Mesendoderm (in vitro differentiated cells): Measurements from ENCODE around the gene BPI.
"Not testable (repeated sequence)": the region's sequence is repeated elsewhere in the genome, so short reads cannot be mapped to it uniquely, and the experiment has no call there.

Experiments used
- DNase-seq: peaks from one replicate; pipeline ENCODE4 v3.0.0; 2013
- H2AK5ac ChIP-seq: 2 replicates; pipeline ENCODE4 v1.6.1; 2013; ENCODE audit warnings: low read length, inconsistent platforms
- H2BK120ac ChIP-seq: 2 replicates; pipeline ENCODE4 v1.6.1; 2013; ENCODE audit warnings: low read depth, mild to moderate bottlenecking, low read length, moderate library complexity, mixed read lengths
- H2BK15ac ChIP-seq: replicated peaks from 2 replicates; pipeline ENCODE4 v1.6.1; 2013; ENCODE audit warnings: low read depth, mild to moderate bottlenecking, moderate library complexity
- H2BK5ac ChIP-seq: 2 replicates; pipeline ENCODE4 v1.6.1; 2013; ENCODE audit warnings: low read length, inconsistent platforms
- H3K18ac ChIP-seq: 2 replicates; pipeline ENCODE4 v1.6.1; 2013; ENCODE audit warnings: mild to moderate bottlenecking, low read length, mixed read lengths
- H3K23ac ChIP-seq: one replicate; pipeline ENCODE4 v1.6.1; 2013; ENCODE audit warnings: low read length
- H3K27ac ChIP-seq: 2 replicates; pipeline ENCODE4 v1.5.1; 2013; ENCODE audit warnings: low read depth, mild to moderate bottlenecking, inconsistent platforms, low read length, moderate library complexity
- H3K27me3 ChIP-seq: 2 replicates; pipeline ENCODE4 v1.6.1; 2013; ENCODE audit warnings: low read length, control low read depth, mild to moderate bottlenecking, inconsistent platforms; ENCODE audit not compliant: insufficient read depth, poor library complexity
- H3K36me3 ChIP-seq: 2 replicates; pipeline ENCODE4 v1.6.1; 2013; ENCODE audit warnings: low read length, inconsistent platforms; ENCODE audit not compliant: control insufficient read depth, insufficient read depth
- H3K4ac ChIP-seq: one replicate; pipeline ENCODE4 v1.6.1; 2013; ENCODE audit warnings: low read depth, mild to moderate bottlenecking, low read length, moderate library complexity
- H3K4me1 ChIP-seq: 2 replicates; pipeline ENCODE4 v1.6.1; 2013; ENCODE audit warnings: low read depth, low read length, inconsistent platforms; ENCODE audit not compliant: control insufficient read depth
- H3K4me2 ChIP-seq: 2 replicates; pipeline ENCODE4 v1.6.1; 2013; ENCODE audit warnings: low read length
- H3K4me3 ChIP-seq: 2 replicates; pipeline ENCODE4 v1.5.1; 2013; ENCODE audit warnings: mild to moderate bottlenecking, low read length
- H3K56ac ChIP-seq: one replicate; pipeline ENCODE4 v1.6.1; 2013; ENCODE audit warnings: low read length
- H3K79me1 ChIP-seq: 2 replicates; pipeline ENCODE4 v1.6.1; 2013; ENCODE audit warnings: low read length, inconsistent platforms
- H3K79me2 ChIP-seq: 2 replicates; pipeline ENCODE4 v1.6.1; 2013; ENCODE audit warnings: mild to moderate bottlenecking, low read length; ENCODE audit not compliant: control insufficient read depth, insufficient read depth
- H3K9ac ChIP-seq: 2 replicates; pipeline ENCODE4 v1.6.1; 2013; ENCODE audit warnings: low read length, inconsistent platforms
- H4K5ac ChIP-seq: one replicate; pipeline ENCODE4 v1.6.1; 2013; ENCODE audit warnings: low read length
- H4K8ac ChIP-seq: one replicate; pipeline ENCODE4 v1.6.1; 2013; ENCODE audit warnings: low read depth, mild to moderate bottlenecking, control low read depth, low read length, moderate library complexity
- WGBS: extraction: QIAGEN DNeasy Blood & Tissue Kit; methylation state at CpG from one replicate; pipeline ENCODE4 v1.1.7; 2013; ENCODE audit warnings: low lambda C conversion rate, missing lambda C conversion rate; ENCODE audit not compliant: insufficient coverage; ENCODE audit errors: extremely low coverage; 5-methylcytosine and 5-hydroxymethylcytosine counted together

BPI gene

DNA sequence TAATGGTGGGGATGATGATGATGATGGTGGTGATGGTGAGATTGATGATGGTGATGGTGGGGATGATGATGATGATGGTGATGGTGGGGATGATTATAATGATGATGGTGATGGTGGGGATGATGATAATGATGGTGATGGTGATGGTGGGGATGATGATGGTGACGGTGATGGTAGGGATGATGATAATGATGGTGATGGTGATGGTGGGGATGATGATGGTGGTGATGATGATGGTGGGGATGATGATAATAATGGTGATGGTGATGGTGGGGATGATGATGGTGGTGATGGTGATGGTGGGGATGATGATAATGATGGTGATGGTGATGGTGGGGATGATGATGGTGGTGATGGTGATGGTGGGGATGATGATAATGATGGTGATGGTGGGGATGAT is 10.4 kb downstream of the BPI start:
- WGBS = 100% methylated on average over 1 of the region's 1 CpG
- H2BK120ac ChIP-seq, H3K56ac ChIP-seq, H3K4me3 ChIP-seq, H3K27me3 ChIP-seq, H3K79me2 ChIP-seq, H2BK5ac ChIP-seq, H2AK5ac ChIP-seq, H3K4ac ChIP-seq, H4K5ac ChIP-seq, H3K18ac ChIP-seq, H3K23ac ChIP-seq, H3K36me3 ChIP-seq, H3K79me1 ChIP-seq, H4K8ac ChIP-seq, H3K4me1 ChIP-seq, DNase-seq, H3K9ac ChIP-seq, H2BK15ac ChIP-seq, H3K27ac ChIP-seq, H3K4me2 ChIP-seq: not testable (repeated sequence)

DNA sequence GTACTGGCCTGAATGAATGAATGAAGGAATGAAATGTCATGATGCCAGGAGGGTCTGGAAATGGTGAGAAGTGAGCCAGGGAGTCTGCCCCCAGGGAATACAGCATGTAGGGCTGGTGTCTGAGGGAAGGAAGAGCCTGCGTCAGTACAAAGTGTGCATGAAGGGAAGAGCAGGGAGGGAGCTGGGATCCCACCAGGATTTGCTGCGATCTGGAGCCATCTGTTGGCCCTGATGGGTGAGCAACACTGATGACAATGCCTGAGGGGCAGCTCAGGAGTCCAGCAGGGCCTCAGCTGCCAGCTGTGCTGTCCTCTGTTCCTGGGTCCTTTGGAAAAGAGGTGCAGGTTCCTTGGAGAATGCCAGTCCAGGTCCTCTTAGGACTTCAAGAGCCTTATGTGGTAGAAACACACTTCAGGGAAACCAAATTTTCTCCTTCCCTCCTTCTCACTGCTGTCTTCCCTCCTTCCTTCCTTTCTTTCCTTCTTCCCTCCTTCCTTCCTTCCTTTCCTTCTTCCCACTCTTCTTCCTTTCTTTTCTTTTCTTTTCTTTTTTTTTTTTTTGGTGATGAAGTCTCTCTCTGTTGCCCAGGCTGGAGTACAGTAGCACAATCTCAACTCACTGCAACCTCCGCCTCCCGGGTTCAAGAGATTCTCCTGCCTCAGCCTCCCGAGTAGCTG is 11.5 kb downstream of the BPI start:
- no CpG with 5 or more reads among the region's 5 CpGs for WGBS
- no peaks in the 10 kb centered on the region for H3K27me3 ChIP-seq
- no peak overlapping the region for H3K4me3 ChIP-seq
- no peak overlapping the region for H3K4ac ChIP-seq
- H4K8ac ChIP-seq = no peak overlapping the region
- no peak overlapping the region for H2BK15ac ChIP-seq
- H2BK120ac ChIP-seq = no peak overlapping the region
- H3K79me1 ChIP-seq = no peaks in the 10 kb centered on the region
- H3K27ac ChIP-seq = no peak overlapping the region
- H3K18ac ChIP-seq = no peak overlapping the region
- no peak overlapping the region for H4K5ac ChIP-seq
- DNase-seq = no peak
- H2BK5ac ChIP-seq = no peak overlapping the region
- H3K9ac ChIP-seq = no peak overlapping the region
- H3K36me3 ChIP-seq = no peaks in the 10 kb centered on the region
- H3K4me1 ChIP-seq = no peaks in the 10 kb centered on the region
- H3K23ac ChIP-seq = no peak overlapping the region
- H3K79me2 ChIP-seq = no peaks in the 10 kb centered on the region
- no peak overlapping the region for H3K56ac ChIP-seq
- H2AK5ac ChIP-seq = no peak overlapping the region
- no peak overlapping the region for H3K4me2 ChIP-seq

DNA sequence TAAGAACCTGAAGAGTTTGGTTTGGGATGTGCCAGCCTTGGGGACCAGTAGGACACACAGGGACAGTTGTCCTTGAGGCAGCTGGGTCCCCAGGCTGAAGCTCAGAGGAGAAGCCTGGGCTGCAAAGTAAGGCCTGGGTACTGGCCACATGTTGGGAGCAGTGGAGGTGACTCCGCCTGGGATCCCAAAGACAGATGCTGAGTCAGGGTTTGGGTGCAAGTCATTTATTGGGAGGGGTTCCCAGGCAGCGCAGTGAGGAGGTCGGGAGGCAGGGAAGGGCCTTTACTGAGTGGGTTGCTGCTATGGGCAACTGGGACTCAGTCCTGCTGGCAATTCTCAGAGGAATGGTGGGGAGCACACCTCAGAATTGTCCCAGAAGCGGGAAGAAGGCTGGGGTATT is 12.4 kb downstream of the BPI start:
- no peak overlapping the region for H3K9ac ChIP-seq
- no peak overlapping the region for H3K56ac ChIP-seq
- no peaks in the 10 kb centered on the region for H3K79me1 ChIP-seq
- H2AK5ac ChIP-seq = no peak overlapping the region
- no peak overlapping the region for H3K4ac ChIP-seq
- H3K27me3 ChIP-seq = no peaks in the 10 kb centered on the region
- no peaks in the 10 kb centered on the region for H3K36me3 ChIP-seq
- no CpG with 5 or more reads among the region's 4 CpGs for WGBS
- DNase-seq = no peak
- no peak overlapping the region for H2BK120ac ChIP-seq
- no peak overlapping the region for H2BK15ac ChIP-seq
- no peak overlapping the region for H3K4me2 ChIP-seq
- H3K4me3 ChIP-seq = no peak overlapping the region
- no peaks in the 10 kb centered on the region for H3K4me1 ChIP-seq
- H2BK5ac ChIP-seq = no peak overlapping the region
- no peak overlapping the region for H3K23ac ChIP-seq
- no peak overlapping the region for H3K27ac ChIP-seq
- H3K18ac ChIP-seq = no peak overlapping the region
- no peak overlapping the region for H4K5ac ChIP-seq
- no peaks in the 10 kb centered on the region for H3K79me2 ChIP-seq
- H4K8ac ChIP-seq = no peak overlapping the region

DNA sequence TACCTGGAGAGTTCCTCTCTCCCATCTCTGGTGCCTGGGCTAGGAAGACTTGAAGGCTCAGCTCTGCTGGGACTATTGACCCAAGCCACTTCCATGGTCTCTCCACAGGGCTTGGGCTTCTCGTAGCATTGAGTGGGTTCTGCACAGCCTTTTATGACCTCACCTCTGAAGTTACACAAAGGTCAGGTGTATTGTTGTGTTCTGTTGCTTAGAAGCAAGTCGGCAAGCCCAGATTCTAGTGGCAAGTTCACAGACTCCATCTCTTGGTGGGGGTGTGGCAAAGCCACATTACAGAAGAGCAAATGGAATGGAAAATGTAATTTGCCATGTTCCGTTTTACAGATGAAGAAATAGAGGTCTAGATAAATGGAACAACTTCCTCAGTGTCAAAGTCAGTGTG is 13.5 kb downstream of the BPI start:
- Histone ChIP-seq H2BK5ac (no peak overlapping the region), H3K79me2 (no peaks in the 10 kb centered on the region), H2AK5ac (no peak overlapping the region), H3K27ac (no peak overlapping the region), H4K8ac (no peak overlapping the region), H3K9ac (no peak overlapping the region), H3K79me1 (no peaks in the 10 kb centered on the region), H3K4me1 (no peaks in the 10 kb centered on the region), H3K18ac (no peak overlapping the region), H3K4ac (no peak overlapping the region), H4K5ac (no peak overlapping the region), H3K4me2 (no peak overlapping the region), H3K4me3 (no peak overlapping the region), H3K56ac (no peak overlapping the region), H3K23ac (no peak overlapping the region), H2BK120ac (no peak overlapping the region), H3K36me3 (no peaks in the 10 kb centered on the region), H2BK15ac (no peak overlapping the region), H3K27me3 (no peaks in the 10 kb centered on the region)
- WGBS = no CpG with 5 or more reads among the region's 3 CpGs
- DNase-seq = no peak

DNA sequence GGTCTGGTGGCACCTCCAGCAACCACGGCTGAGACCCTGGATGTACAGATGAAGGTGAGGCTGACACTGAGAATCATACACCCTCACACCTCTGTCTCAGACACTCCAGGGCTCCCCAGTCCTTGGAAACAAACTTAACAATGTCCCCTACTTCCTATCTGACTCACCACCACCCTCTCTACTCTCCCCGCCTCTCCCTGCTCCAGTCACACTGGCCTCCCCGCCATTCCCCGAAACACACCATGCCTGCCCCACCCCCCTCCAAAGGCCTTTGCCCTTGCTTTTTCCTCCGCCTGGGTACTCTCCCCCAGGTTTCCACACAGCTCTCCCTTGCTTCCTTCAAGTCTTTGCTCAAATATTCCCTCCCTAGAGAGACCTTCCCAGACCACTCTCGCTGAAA is 16.3 kb downstream of the BPI start:
- Histone ChIP-seq H2BK120ac (no peak overlapping the region), H3K79me2 (no peaks in the 10 kb centered on the region), H2AK5ac (no peak overlapping the region), H3K56ac (no peak overlapping the region), H4K5ac (no peak overlapping the region), H3K27ac (no peak overlapping the region), H3K4me1 (no peaks in the 10 kb centered on the region), H3K23ac (no peak overlapping the region), H3K27me3 (no peaks in the 10 kb centered on the region), H3K4me2 (no peak overlapping the region), H2BK15ac (no peak overlapping the region), H3K18ac (no peak overlapping the region), H3K4me3 (no peak overlapping the region), H4K8ac (no peak overlapping the region), H3K79me1 (no peaks in the 10 kb centered on the region), H3K9ac (no peak overlapping the region), H3K4ac (no peak overlapping the region), H3K36me3 (no peaks in the 10 kb centered on the region), H2BK5ac (no peak overlapping the region)
- DNase-seq = no peak
- no CpG with 5 or more reads among the region's 6 CpGs for WGBS

DNA sequence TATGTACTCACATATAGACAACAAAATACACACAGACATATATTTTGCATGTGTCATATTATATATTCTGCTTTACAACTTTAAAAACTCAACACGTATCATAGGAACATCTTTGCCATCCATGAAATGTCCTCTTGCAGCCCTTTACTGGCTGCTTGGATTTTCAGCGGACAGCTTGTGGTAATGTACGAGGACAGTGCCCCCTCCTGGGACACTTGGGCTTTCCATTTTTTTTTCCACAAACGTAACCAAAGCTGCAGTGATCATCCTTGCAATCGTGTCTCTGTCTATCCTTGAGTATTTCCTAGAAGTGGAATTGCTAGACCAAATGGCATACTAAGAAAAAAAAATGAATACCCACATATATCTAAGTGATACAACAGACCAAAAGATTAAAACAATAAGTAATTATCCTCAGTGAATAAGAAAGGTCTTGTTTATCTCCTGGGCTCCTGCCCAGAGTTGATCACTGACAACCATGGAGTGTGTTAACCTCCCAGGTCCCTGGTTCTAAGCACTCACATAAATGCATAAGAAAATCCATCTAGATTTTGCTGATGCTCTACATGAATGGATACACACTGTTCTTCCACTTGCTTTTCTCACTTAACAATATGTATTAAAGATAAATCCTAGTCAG is 18.1 kb downstream of the BPI start:
- Histone ChIP-seq H3K27me3 (no peaks in the 10 kb centered on the region), H2BK5ac (no peak overlapping the region), H4K8ac (no peak overlapping the region), H3K56ac (no peak overlapping the region), H3K9ac (no peak overlapping the region), H4K5ac (no peak overlapping the region), H2BK15ac (no peak overlapping the region), H3K79me1 (no peaks in the 10 kb centered on the region), H2AK5ac (no peak overlapping the region), H3K4me2 (no peak overlapping the region), H3K36me3 (no peaks in the 10 kb centered on the region), H3K4ac (no peak overlapping the region), H2BK120ac (no peak overlapping the region), H3K4me1 (no peaks in the 10 kb centered on the region), H3K27ac (no peak overlapping the region), H3K18ac (no peak overlapping the region), H3K23ac (no peak overlapping the region), H3K79me2 (no peaks in the 10 kb centered on the region), H3K4me3 (no peak overlapping the region)
- peak; percentile 55 for DNase-seq
- WGBS = no CpG with 5 or more reads among the region's 5 CpGs
